ENCODE measurements around the gene PDE4D. TPM values are rescaled to one million over a fixed set of nuclear protein-coding genes. Genes with fewer than 3 reads are reported as not detected.

The PDE4D gene
- total RNA-seq, 6 experiments from 2014 or later, result 1.6 to 10.3 (median 5.6) TPM

GRCh38 chr5:59772206-59772605 is 121.3 kb downstream of the PDE4D start:
- ATAC-seq, result no peak
- WGBS (ENCODE audit: insufficient coverage, low coverage, low lambda C conversion rate, missing lambda C conversion rate), result 88% methylated on average over 2 of the region's 2 CpGs

GRCh38 chr5:59770953-59771352 is 122.6 kb downstream of the PDE4D start:
- Histone ChIP-seq H3K27me3 (no peaks in the 10 kb centered on the region), H3K36me3 (no peaks in the 10 kb centered on the region), H3K4me1 (peaks cover 0 to 9% (median 0%) of the 10 kb centered on the region in 4 donors), H3K9me3 (no peaks in the 10 kb centered on the region), H3K27ac (no peak overlapping the region), H3K4me3 (no peak overlapping the region)
- intact Hi-C loops (cut with DNase I), result no loop called here
- TF ChIP-seq POLR2A (IDR thresholded peaks at IDR 0.05) (no peak), CTCF (IDR thresholded peaks at IDR 0.05) (no peak)
- no peak for ATAC-seq
- no peak for DNase-seq
- 86% methylated on average over 4 of the region's 4 CpGs for WGBS (ENCODE audit: insufficient coverage, low coverage, low lambda C conversion rate, missing lambda C conversion rate)

More at GRCh38 chr5:59772206-59772605, 121.3 kb downstream of the PDE4D start:
- no peaks in the 10 kb centered on the region for H3K4me1 ChIP-seq
- H3K27me3 ChIP-seq, result no peaks in the 10 kb centered on the region
- intact Hi-C loops (cut with DNase I), result no loop called here
- no peak overlapping the region for H3K4me3 ChIP-seq
- H3K36me3 ChIP-seq, result no peaks in the 10 kb centered on the region
- DNase-seq, result no peak
- TF ChIP-seq POLR2A (IDR thresholded peaks at IDR 0.05) (no peak), CTCF (IDR thresholded peaks at IDR 0.05) (no peak)
- no peak overlapping the region for H3K27ac ChIP-seq
- no peaks in the 10 kb centered on the region for H3K9me3 ChIP-seq

GRCh38 chr5:59769832-59770231 is 123.7 kb downstream of the PDE4D start:
- DNase-seq, result no peak
- H3K4me3 ChIP-seq, result no peak overlapping the region
- TF ChIP-seq POLR2A (IDR thresholded peaks at IDR 0.05), result no peak
- TF ChIP-seq CTCF (IDR thresholded peaks at IDR 0.05), result no peak
- no peaks in the 10 kb centered on the region for H3K9me3 ChIP-seq
- H3K4me1 ChIP-seq, result peaks cover 0 to 9% (median 0%) of the 10 kb centered on the region in 4 donors
- H3K27ac ChIP-seq, result no peak overlapping the region
- no peak for ATAC-seq
- intact Hi-C loops (cut with DNase I), result no loop called here
- H3K27me3 ChIP-seq, result no peaks in the 10 kb centered on the region
- H3K36me3 ChIP-seq, result no peaks in the 10 kb centered on the region

GRCh38 chr5:59769041-59769360 is 124.5 kb downstream of the PDE4D start:
- H3K4me1 ChIP-seq, result peaks cover 0 to 9% (median 0%) of the 10 kb centered on the region in 4 donors
- no peaks in the 10 kb centered on the region for H3K27me3 ChIP-seq
- peak overlapping the region; percentile 46 to 74 (median 68) for H3K27ac ChIP-seq
- H3K36me3 ChIP-seq, result no peaks in the 10 kb centered on the region
- TF ChIP-seq CTCF (IDR thresholded peaks at IDR 0.05) (no peak), POLR2A (IDR thresholded peaks at IDR 0.05) (no peak)
- peak overlapping the region; percentile 53 to 67 (median 55) for H3K4me3 ChIP-seq
- H3K9me3 ChIP-seq, result no peaks in the 10 kb centered on the region
- ATAC-seq, result peak; percentile 9 to 26 (median 16)
- DNase-seq, result no peak
- intact Hi-C loops (cut with DNase I), result no loop called here
- 10% methylated on average over 1 of the region's 1 CpG for WGBS (ENCODE audit: insufficient coverage, low coverage, low lambda C conversion rate, missing lambda C conversion rate)

Data from right lobe of liver (tissue), 6 donors.